Activated naive CD8-positive, alpha-beta T cell treated with anti-CD3 and anti-CD28 coated beads for 36 hours (primary cell): ENCODE results near the gene PRKAR1A. TPM values are rescaled to one million over a fixed set of nuclear protein-coding genes. Genes with fewer than 3 reads are reported as not detected.
"Not testable (repeated sequence)": the region's sequence is repeated elsewhere in the genome, so short reads cannot be mapped to it uniquely, and the experiment has no call there.

Experiments
- DNase-seq: peaks from one replicate; pipeline ENCODE4 v3.0.0; 2021
- H3K27ac Mint-ChIP-seq: one replicate; pipeline ENCODE4 v1.8.0; 2022; ENCODE audit warnings: mild to moderate bottlenecking, moderate library complexity, mixed read lengths
- H3K27me3 Mint-ChIP-seq: one replicate; pipeline ENCODE4 v1.8.0; 2022; ENCODE audit warnings: mild to moderate bottlenecking, mixed read lengths
- H3K36me3 Mint-ChIP-seq: one replicate; pipeline ENCODE4 v1.8.0; 2021; ENCODE audit warnings: mild to moderate bottlenecking, mixed read lengths
- H3K4me1 Mint-ChIP-seq: one replicate; pipeline ENCODE4 v1.8.0; 2021; ENCODE audit warnings: mixed read lengths
- H3K4me3 Mint-ChIP-seq: one replicate; pipeline ENCODE4 v1.8.0; 2022; ENCODE audit warnings: mild to moderate bottlenecking, moderate library complexity, mixed read lengths
- H3K9me3 Mint-ChIP-seq: one replicate; pipeline ENCODE4 v1.8.0; 2022; ENCODE audit warnings: mixed read lengths
- total RNA-seq, 2 experiments: library from RNA; stranded (reverse); gene quantifications; one replicate each; pipeline ENCODE4 v1.2.3, GENCODE V29; 2021

PRKAR1A gene
- 100 to 1,000 TPM; 152 to 156 TPM for total RNA-seq

DNA sequence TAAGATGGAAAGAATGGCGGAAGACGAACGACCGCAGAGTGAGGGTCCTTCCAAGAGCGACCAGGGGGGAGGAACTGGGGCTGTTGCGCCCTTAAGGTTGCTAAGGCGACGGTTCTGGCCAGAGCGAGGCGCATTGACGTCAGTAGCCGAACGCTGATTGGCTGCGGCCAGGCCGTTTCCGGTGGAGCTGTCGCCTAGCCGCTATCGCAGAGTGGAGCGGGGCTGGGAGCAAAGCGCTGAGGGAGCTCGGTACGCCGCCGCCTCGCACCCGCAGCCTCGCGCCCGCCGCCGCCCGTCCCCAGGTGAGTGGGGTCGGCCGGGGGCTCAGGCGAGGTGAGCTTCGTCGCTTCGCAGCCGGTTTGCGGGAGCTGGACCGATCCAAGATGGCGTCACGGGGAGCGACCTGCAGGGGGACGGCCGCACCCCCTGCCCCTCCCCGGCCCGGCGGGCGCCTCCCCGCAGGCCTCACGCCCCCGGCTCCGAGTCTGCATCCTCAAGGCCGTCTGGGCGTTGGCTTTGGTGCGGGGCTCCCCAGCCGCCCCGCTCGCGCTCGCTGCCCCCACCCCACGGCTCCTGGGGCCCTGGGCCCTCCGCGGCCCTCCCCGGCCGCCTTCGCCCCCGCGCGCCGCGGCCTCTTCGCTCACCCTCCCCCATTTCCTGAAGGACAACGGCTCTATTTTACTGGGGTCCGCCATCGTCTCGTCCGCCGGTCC is at the start of gene PRKAR1A:
Gene PRKAR1A (plus strand): TSS at position 184 of the 713 bp plus-strand sequence. CDS start 2,970 bp downstream, outside the sequence.
- H3K4me1 Mint-ChIP-seq, result peaks cover 45% of the 10 kb centered on the region
- H3K9me3 Mint-ChIP-seq, result no peaks in the 10 kb centered on the region
- H3K36me3 Mint-ChIP-seq, result peaks cover 32% of the 10 kb centered on the region
- peak; percentile 92 for DNase-seq
- no peaks in the 10 kb centered on the region for H3K27me3 Mint-ChIP-seq
- H3K27ac Mint-ChIP-seq, result peak within 1 kb of the TSS; percentile 96
- H3K4me3 Mint-ChIP-seq, result peak within 1 kb of the TSS; percentile 96

DNA sequence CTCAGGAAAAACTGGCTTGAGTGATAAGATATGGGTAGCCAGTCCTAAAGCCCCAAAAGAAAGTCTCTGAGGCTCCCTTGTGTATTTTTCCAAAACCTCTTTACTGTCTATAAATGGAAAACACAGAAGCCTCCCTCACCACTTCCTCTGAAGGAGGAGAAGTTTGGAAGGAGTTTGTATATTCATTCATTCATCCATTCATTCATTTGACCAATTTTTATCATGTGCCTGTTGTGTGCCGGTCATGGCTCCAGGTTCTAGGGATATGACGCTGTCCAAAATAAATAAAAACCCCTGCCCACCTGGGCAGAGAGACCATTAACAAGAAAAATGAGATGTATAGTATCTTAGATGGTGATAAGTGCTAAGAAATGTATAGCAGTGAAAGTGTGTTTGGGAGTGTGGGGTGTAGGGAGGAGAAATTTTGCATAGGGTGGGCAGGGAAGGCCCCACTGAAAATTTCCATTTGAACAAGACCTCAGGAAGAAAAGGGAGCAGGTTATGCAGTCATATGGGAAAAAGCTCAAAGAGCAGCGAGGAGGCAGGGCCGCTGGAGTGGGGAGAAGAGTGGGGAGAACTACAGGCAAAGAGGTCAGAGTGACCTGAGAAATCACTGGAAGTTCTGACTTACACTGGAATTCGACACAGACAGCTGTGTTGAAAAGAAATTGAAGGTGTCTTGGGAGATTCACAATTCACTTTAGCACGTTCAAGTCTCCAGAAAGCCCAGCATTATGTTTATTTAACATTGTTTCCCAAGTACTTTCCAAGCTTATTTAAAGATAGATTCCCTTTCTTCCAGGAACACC is 48.8 kb upstream of the PRKAR1A start:
- DNase-seq, result no peak
- Mint-ChIP-seq H3K4me1 (peaks cover 43% of the 10 kb centered on the region), H3K9me3 (no peaks in the 10 kb centered on the region), H3K36me3 (no peaks in the 10 kb centered on the region), H3K27me3 (no peaks in the 10 kb centered on the region), H3K4me3 (no peak overlapping the region), H3K27ac (no peak overlapping the region)

DNA sequence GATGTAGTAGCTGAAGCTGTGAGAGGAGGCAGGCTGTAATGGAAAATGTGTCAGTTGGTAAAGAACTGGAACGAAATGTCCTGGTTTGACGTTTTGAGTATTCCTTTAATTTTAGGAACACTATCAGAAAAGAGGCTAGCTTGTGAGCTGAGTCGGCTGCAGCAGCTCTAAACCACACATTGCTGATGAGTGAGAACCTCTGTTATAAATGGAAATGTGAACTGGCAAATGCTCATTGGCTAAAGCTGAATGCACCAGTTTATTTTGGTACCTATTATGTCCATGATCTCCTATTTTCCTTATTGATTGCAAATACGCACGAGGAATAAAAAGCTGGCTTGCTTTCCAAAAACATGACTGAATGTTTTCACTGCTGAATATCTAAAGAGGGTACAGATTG is 43.9 kb upstream of the PRKAR1A start:
- Mint-ChIP-seq H3K27ac (no peak overlapping the region), H3K36me3 (no peaks in the 10 kb centered on the region), H3K4me3 (no peak overlapping the region), H3K27me3 (peaks cover 6% of the 10 kb centered on the region), H3K9me3 (no peaks in the 10 kb centered on the region), H3K4me1 (peaks cover 5% of the 10 kb centered on the region)
- DNase-seq, result no peak

DNA sequence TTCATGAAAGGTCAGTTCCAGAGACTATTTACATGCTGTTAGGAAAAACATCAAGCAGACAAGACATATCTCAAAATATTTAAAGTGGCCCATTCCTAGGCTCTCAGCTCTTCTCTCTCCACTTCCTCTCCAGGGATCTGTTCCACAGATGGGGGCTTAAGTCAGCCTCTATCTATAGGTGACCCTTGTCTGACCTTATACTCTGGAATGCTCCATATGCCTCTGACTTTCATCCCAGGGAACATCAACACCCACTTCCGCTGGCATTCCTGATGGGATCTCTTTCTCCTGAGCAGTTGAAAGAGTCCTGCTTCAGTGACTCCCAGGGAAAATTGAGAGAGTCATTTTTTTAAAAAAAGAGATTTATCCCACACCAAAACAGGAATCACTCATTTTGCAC is 43.4 kb upstream of the PRKAR1A start:
- Mint-ChIP-seq H3K9me3 (no peaks in the 10 kb centered on the region), H3K27ac (no peak overlapping the region), H3K36me3 (no peaks in the 10 kb centered on the region), H3K27me3 (peaks cover 6% of the 10 kb centered on the region), H3K4me1 (peaks cover 3% of the 10 kb centered on the region), H3K4me3 (no peak overlapping the region)
- DNase-seq, result no peak

DNA sequence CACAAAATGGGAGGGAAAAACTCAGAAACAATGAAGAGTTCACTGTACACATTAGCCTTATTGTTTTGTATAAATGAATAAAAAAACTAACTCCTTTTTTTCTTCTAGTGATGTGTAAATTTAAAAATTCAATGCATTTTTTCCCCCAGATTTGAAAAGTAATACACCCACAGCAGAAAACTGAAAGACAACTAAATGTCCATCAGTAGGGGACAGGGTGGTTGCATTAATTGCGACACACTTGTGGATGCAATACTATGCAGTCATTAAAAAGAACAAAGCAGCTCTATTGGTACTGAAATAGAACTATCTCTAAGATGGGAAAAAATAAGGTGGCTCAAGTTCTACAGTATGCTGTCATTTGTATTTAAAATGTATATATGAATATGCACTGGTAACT is 41.3 kb upstream of the PRKAR1A start:
- Mint-ChIP-seq H3K36me3 (no peaks in the 10 kb centered on the region), H3K4me1 (no peaks in the 10 kb centered on the region), H3K9me3 (no peaks in the 10 kb centered on the region), H3K27ac (no peak overlapping the region), H3K4me3 (no peak overlapping the region), H3K27me3 (peaks cover 6% of the 10 kb centered on the region)
- no peak for DNase-seq

DNA sequence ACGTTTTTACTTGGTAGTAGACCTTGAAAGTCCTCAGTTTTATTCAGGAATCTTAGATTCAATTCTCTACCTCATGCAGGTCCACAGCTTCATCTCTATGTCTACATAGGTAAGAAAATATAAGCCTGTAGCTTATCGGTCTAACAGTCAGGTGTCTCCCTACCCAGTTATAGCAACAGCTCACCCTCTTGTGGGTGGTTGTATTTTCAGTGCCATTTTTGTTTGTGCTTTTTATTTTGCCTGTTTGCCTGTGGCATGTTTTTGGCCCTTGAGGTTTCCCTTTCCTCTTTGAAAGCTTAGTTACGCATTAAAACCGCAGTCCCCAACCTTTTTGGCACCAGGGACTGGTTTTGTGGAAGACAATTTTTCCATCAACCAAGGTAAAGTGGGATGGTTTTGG is 31.3 kb upstream of the PRKAR1A start:
- Mint-ChIP-seq H3K4me3 (no peak overlapping the region), H3K27me3 (peaks cover 11% of the 10 kb centered on the region), H3K4me1 (peaks cover under 1% of the 10 kb centered on the region), H3K9me3 (peaks cover 6% of the 10 kb centered on the region), H3K36me3 (peaks cover 4% of the 10 kb centered on the region), H3K27ac (no peak overlapping the region)
- DNase-seq, result no peak

DNA sequence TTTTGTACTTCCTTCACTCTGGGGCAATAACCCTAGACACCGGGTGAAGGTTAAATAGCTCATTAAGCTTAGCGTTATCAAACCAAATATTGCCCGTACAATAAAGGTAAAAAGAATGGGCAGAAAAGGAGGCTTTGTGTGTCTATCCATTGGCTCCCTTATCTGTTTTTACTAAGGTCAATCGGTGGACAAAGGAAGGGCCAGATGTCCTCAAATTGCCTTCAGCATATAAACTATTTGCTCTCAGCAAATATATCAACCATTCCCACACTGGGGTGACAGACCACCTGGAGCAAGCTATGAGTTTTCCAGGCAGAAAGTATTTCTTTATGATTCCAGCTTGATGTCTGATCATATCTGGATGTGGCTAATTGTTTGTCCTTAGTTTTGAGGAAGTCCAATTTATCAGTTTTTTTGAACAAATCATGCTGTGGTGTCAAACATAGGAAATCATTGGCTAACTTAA is 29.6 kb upstream of the PRKAR1A start:
- H3K27me3 Mint-ChIP-seq, result peaks cover 19% of the 10 kb centered on the region
- peaks cover 8% of the 10 kb centered on the region for H3K4me1 Mint-ChIP-seq
- no peak for DNase-seq
- H3K4me3 Mint-ChIP-seq, result no peak overlapping the region
- H3K9me3 Mint-ChIP-seq, result peaks cover 6% of the 10 kb centered on the region
- H3K27ac Mint-ChIP-seq, result no peak overlapping the region
- H3K36me3 Mint-ChIP-seq, result peaks cover 4% of the 10 kb centered on the region

DNA sequence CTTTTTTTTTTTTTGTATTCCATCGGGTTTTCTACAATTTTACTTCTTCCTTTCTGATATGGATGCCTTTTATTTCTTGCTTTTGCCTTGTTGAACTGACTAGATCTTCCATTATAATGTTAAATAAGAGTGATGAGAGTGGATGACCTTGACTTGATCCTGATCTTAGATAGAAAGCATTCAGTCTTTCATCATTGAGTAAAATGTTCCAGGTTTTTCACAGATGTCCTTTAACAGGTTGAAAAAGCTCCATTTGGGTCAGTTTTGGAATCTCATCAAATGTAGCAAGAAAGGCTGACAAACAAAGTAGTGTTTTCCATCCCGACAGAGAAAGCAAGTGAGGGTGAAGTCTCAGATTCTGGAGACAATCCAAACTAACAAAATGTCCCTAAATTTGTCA is 27.8 kb upstream of the PRKAR1A start:
- H3K27me3 Mint-ChIP-seq, result peaks cover 19% of the 10 kb centered on the region
- H3K27ac Mint-ChIP-seq, result no peak overlapping the region
- H3K9me3 Mint-ChIP-seq, result peaks cover 2% of the 10 kb centered on the region
- no peak overlapping the region for H3K4me3 Mint-ChIP-seq
- DNase-seq, result no peak
- H3K4me1 Mint-ChIP-seq, result peaks cover 16% of the 10 kb centered on the region
- peaks cover 2% of the 10 kb centered on the region for H3K36me3 Mint-ChIP-seq

DNA sequence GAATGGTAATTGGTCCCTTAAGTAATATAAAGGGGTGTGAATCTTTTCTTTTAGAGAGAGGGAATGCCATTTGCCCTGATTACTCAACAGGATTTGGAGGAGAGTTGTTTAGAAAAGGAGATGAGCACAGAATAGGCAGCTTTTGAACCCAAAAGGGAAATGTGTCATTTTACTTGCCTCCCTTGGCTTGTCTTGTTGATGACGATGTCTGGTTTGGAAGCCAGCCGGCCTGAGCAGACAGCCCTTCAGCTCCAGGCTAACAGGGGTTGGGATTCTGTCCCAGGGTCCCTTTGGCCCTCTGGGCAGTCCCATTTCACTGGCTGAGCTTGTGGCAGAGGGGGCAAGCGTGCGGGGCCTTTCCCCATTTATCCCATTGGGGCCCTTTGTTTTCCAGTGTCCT is 22.3 kb upstream of the PRKAR1A start:
- no peak overlapping the region for H3K4me3 Mint-ChIP-seq
- peaks cover 16% of the 10 kb centered on the region for H3K4me1 Mint-ChIP-seq
- DNase-seq, result no peak
- no peaks in the 10 kb centered on the region for H3K36me3 Mint-ChIP-seq
- no peak overlapping the region for H3K27ac Mint-ChIP-seq
- H3K9me3 Mint-ChIP-seq, result no peaks in the 10 kb centered on the region
- H3K27me3 Mint-ChIP-seq, result peaks cover 15% of the 10 kb centered on the region

DNA sequence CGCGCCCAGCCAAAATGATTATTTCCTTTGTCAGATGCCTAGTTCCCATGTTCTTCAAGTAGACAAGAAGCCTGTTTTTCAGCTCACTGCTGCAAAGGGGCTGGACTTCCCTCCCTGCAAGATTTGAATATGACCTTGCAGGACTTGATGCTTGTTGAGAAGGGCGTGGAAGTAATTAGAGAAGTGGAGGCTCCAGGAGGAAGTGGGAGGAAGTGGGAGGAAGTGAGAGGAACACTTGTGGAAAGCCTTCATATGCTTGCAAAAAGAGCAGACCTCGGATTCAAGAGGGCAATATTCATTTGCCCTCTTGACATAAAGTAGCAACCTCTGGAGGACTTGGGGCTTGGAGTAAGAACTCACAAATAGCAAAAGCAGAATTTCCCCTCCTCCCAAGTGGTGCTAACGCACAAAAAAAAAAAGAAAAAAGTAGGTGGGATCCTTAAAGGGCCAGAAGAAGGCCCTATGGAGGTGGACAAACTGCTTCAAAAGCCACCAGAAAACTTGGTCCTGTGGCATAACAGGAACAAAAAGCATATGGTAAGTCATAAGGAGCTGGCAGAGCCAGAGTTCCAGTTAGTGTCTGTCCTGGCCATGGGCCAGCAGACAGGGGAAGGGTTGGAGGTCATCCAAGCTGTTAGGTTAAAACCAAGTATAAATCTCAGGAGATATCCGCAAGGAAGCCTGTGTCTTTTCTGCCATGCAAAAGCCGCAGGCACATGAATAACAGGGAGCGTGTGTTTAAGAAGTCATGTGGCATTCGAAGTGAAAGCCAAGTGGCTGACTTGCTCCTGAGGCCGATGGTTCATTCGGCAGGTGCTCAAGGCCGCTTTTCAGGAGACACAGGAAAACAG is 20.6 kb upstream of the PRKAR1A start:
- H3K27ac Mint-ChIP-seq, result no peak overlapping the region
- peaks cover under 1% of the 10 kb centered on the region for H3K27me3 Mint-ChIP-seq
- no peak overlapping the region for H3K4me3 Mint-ChIP-seq
- H3K36me3 Mint-ChIP-seq, result no peaks in the 10 kb centered on the region
- H3K9me3 Mint-ChIP-seq, result no peaks in the 10 kb centered on the region
- peaks cover 13% of the 10 kb centered on the region for H3K4me1 Mint-ChIP-seq
- no peak for DNase-seq

DNA sequence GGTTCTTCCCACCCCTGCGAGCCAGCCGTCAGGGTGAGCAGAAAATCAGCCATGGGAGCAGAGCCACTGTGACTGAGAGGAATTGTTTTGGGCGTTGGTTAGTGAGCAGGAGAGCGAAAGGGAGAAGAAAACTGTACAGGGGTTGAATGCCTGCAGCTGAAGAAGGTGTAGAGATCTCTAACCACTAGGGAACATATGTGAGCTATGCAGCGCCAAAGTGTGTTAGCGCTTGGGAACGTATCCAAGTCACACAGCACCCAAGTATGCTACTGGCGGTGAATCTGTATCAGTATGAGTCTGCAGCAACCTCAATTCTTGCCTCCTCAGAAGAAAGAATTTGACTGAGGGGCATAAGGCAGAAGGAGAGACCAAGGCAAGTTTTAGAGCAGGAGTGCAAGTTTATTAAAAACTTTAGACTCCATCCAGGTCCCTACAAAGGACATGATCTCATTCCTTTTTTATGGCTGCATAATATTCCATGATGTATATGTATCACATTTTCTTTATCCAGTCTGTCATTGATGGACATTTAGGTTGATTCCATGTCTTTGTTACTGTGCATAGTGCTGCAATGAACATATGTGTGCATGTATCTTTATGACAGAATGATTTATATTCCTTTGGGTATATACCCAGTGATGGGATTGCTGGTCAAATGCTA is 19.7 kb upstream of the PRKAR1A start:
- not testable (repeated sequence) for H3K27ac Mint-ChIP-seq, H3K4me3 Mint-ChIP-seq, H3K9me3 Mint-ChIP-seq, DNase-seq, H3K36me3 Mint-ChIP-seq, H3K27me3 Mint-ChIP-seq
- peaks cover 10% of the 10 kb centered on the region for H3K4me1 Mint-ChIP-seq

DNA sequence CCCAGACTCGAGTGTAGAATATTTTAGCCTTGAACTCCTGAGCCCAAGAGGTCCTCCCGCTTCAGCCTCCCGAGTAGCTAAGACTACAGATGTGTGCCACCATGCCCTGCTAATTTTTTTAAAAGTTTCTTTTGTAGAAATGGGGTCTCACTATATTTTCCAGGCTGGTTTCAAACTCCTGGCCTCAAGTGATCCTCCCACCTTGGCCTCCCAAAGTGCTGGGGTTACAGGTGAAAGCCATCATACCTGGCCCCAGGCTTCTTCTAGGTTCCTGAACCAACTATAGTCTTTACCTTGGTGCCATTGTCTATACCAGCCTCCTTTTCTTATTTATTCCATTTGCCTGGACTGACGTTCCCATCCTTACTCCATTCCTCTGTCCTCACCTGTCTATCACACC is 17.1 kb upstream of the PRKAR1A start:
- Mint-ChIP-seq H3K27me3 (no peaks in the 10 kb centered on the region), H3K4me1 (peaks cover 5% of the 10 kb centered on the region), H3K4me3 (no peak overlapping the region), H3K27ac (no peak overlapping the region), H3K36me3 (no peaks in the 10 kb centered on the region), H3K9me3 (peaks cover under 1% of the 10 kb centered on the region)
- no peak for DNase-seq

DNA sequence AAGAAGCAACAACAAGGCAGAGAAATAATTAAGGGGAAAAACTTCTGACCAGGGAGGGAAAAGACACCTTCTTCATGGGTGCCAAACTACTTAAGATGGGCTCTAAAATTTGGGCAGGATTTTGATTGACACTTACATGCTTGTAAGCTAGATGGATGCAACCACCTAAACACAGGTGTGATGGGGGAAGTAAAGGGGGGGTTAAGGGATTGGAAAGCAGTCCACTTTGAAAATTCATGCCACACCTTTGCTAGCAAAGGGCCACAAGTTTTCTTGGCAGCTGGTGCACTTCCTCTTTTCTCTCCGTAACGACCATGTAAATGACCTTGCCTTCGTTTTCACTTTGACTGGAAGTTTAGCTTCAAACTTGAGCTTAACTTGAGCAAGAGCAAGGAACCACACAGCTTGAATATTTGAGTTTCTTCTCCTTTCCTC is 14.3 kb upstream of the PRKAR1A start:
- H3K36me3 Mint-ChIP-seq, result no peaks in the 10 kb centered on the region
- H3K9me3 Mint-ChIP-seq, result peaks cover 3% of the 10 kb centered on the region
- no peak for DNase-seq
- no peaks in the 10 kb centered on the region for H3K27me3 Mint-ChIP-seq
- peak overlapping the region; percentile 18 for H3K27ac Mint-ChIP-seq
- H3K4me1 Mint-ChIP-seq, result peaks cover 5% of the 10 kb centered on the region
- H3K4me3 Mint-ChIP-seq, result no peak overlapping the region

DNA sequence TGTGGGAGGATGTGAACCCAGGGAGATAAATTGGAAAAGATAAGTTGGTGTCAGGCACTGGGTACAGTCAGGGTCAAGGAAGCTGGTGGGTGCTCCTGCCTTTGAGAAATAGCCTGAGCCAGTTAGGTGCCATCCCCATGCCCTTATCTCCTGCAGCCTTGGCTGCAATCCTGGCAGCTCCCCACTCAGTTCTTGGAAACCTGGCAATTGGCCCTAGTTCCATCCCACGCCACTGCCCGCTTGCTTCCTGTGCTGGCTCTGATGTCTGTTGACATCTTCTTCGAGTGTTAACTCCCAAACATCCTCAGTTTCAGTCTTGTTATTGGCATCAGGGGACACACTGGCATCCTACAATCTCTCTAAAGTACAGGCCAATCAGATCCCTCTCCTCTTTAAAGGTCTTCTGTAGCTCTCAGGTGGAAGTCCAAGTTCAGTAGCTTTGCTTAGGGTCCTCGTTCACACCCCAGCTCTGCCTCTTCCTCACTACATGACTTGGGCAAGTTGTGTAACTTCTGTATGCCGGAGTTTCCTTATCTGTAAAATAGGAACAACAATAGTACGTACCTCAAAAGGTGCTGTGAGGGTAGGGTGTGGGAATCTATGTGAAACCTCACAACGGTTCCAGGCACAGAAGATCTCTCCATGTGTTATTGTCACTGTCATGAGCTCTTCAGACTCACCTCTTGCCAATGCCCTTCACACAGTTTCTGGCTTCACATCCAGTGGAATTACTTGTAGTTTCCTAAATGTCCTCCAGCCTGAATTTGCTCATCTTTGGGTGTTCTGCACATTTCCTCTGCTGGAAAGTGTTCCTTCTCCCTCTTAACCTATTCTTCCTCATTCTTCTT is 13.5 kb upstream of the PRKAR1A start:
- no peak for DNase-seq
- Mint-ChIP-seq H3K4me1 (peaks cover 5% of the 10 kb centered on the region), H3K27ac (no peak overlapping the region), H3K36me3 (no peaks in the 10 kb centered on the region), H3K27me3 (no peaks in the 10 kb centered on the region), H3K4me3 (no peak overlapping the region), H3K9me3 (peaks cover 3% of the 10 kb centered on the region)
